Cortex of kidney (tissue), 1 donor: ENCODE measurements around the gene ADAM33.

Experiments used
- DNase-seq: peaks from one replicate; lab custom pipeline; 2025; lab: John Stamatoyannopoulos, UW

Gene ADAM33

GRCh38 chr20:3686867-3687321, 5.1 kb upstream of the ADAM33 start:
- DNase-seq = no peak

DNA sequence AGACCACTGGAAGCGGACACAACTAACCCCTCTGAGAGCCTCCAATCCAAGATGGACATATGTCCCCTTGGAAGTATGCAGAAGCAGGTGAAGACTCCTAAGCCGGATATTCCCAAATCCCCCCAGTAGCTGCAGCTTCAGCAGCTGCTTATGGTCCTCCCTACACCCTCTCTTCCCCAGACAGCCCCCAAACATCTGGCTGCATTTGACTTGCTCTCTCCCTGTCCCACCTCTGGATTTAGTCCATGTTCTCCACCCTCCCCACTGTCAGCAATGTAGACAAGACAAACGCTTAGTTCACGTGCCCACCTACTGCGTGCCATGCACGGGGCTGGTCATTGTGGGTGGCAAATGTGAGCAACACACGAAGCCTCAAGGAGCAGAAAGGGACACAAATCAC, 4.6 kb upstream of the ADAM33 start:
- DNase-seq = no peak

GRCh38 chr20:3685341-3685740, 3.5 kb upstream of the ADAM33 start:
- DNase-seq = no peak

GRCh38 chr20:3681352-3681930, 369 bp downstream of the ADAM33 start:
- no peak for DNase-seq

DNA sequence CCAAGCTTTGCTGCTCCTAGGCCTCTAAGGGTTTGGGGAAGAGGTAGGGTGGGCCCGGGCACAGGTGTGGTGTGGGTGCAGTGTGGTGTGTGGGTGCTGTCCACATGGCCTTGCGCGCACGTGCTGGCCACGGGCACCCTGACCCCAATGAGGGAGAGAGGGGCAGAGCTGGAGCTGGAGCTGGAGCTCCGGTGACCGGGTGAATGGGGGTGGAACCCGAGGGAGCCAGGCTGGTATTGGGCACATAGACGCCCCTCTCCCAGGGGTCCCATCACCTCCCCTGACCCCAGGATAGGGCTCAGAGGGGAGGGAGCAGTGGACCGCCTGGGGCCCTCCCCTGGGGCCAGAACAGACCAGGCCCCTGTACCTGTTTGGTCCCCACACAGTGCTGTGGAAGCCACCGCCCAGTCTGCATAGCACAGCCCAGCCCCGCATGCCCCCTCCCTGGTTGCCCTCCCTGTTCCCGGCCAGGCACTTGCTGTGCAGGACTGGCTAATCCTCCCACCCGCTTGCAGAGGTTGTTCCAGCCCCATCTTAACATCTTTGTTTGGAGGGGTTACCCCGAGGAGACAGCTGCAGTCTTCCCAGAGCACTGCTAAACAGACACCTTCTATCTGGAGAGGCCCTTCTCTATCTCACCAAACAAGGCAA, 984 bp downstream of the ADAM33 start:
- no peak for DNase-seq

- DNase-seq = no peak
Observed at GRCh38 chr20:3679749-3680700, 1.8 kb downstream of the ADAM33 start.

DNA sequence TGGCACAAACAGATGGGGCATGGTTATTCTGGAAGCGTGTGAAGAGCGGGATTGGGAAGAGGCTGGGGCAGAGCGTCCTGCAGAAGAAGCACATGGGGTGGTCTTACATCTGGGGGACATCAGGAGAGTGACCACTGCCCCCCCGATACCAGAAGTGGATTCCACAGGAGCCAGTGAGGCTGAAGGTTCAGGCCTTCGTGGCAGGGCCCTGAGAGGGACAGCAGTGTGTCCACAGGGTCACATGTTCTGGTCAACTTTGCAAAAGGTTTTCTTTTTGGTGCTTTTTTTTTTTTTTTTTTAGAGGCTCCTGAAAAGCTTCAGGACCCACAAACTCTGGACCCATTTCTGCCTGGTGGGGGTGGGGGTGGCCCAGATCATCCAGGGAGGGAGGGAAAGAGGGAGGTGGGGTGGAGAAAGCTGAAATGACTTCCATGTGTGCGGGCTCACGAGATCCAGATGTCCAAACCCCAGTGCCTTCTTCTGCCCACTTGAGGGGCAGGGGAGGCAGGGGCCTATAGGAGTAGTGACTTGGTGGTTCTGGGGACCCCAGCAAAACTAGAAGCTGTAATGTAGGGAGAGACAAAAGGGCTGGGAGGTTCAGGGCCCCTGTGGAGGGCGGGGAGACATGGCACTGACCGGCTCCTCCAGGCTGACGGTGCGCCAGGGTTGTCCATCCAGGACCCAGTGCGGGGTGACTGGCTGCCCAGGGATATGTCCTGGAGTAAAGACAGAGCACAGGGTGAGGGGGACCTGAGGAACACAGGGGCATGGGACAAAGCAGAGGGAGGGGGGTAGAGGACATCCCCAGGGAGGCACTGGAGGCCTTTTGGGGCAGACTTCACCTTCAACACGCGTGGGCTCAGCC, 2.7 kb downstream of the ADAM33 start:
- no peak for DNase-seq

GRCh38 chr20:3678198-3678597, 3.6 kb downstream of the ADAM33 start:
- no peak for DNase-seq

GRCh38 chr20:3677733-3678132, 4.1 kb downstream of the ADAM33 start:
- DNase-seq = no peak

DNA sequence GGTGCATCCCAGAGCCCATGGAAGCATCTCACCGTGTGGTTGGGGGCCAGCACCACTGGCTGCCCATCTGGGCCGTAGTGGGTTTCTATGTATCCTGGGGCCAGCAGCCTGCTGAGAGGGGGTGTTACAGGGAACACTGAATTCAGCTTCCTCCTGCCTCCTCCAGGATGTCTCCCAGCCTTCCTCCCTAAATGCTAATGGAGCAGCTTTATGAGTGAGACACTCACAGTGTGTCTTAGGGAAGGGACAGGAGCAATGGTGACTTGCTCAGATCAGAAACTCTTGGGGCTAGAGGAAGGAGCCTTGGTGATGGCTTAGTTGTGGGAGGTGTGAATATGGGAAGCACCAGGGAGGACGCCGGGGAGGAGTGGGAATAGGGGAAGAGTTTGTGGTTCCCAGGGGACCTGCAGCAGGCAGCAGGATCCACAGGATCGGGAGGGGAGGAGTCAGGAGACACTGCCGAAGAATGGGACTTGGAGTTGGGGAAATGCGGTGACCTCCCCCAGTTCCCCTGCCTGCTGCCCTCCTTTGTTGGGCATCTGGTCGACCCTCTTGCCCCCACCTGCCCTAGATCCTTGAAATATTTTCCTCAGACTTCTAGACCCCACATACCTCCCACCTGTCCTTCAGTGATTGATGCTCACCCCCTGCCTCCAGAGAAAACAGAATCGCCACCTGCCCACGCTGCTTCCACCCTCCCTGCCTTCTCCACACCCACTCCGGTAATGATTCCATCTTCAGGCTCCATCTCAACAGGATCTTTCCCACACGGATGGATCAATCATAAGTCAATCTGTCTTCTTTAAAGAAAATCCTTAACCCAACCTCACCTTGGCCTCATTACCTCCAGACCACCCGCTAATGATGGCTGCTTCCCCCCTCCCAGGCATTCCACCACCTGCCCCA, 6.6 kb downstream of the ADAM33 start:
- DNase-seq = no peak

DNA sequence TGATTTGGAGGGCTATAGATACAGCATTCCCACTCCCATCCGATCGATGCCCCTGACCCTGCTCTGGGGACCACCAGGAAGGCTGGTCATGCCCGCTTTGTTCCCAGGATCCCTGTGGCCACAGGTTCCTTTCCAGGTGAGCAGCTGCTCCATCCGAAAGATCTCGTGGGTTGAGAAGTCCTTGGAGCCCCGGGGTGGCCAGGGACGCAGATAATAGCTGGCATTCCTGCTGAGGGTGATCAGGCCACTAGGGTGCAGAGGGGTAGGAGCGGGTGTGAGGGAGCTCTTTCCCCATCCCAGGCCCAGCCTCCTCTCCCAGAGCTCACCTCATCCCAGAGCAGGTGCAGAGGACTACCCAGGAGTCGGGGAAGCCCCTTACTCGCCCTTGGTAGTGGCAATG, 7.4 kb downstream of the ADAM33 start:
- no peak for DNase-seq

DNA sequence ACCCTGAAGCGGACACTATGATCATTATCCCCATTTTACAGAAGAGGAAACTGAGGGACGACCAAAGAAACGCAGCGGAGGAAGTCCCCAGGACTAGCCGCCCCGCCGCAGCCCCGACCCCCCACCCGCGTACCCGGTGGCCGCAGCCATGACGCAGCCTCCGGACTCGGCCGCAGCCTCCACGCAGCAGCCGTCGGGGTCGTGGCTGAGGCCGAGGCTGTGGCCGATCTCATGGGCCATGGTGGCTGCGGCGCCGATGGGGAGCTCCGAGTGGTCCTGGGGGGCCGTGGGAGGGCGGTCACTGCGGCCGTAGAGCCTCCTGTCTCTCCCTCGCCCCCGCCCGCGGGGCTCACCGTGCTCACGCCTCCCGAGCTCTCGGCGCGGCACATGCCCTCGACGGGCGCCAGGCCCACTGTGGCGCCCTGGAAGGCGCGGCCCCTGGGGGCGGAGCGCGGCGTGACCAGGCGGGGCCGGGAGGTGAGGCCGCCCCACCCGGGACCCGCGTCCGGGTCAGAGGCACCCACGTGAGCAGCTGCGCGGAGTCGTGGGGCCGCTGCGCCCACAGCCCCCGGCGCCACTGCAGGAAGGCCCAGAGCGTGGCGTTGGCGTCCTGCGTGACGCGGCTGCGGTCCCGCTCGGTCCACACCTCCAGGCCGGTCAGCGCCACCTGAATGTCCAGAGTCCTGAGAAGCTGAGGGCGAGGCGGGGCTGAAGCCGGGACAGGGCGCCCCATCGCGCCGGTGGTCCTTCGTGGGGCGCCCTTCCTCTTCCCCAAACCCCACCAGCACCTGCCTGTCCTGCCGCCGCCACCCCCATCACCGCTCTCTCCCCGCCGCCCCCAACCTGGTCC, 8.4 kb downstream of the ADAM33 start:
- no peak for DNase-seq

DNA sequence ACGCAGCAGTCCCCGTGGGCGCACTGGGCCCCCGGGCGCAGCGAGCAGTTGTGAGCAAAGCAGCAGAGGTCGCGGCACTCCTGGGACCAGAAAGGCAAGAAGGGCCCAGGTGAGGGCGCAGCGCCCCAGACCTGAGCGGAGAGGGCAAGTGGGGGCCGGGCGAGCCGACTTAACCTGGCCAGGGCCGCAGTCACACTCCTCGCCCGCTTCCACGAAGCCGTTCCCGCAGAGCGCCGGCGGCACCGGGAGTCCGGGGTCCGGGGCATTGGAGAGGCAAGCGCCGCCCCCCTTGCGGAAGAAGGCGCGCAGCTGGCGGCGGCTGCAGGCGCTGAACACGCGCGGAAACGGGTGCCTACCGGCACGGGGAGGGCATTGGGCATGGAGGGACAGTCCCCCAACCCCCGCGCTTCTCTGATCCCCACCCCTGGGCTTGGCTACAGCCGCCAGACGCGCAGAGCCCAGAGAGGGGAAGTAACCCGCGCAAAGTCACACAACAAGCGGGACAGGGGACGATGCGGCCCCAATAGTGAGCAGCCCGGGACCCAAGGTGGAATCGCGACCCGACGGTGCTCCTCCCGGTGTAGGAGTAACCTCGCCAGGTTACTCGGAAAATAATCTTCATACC, 9.2 kb downstream of the ADAM33 start:
- no peak for DNase-seq

GRCh38 chr20:3671986-3672546, 9.7 kb downstream of the ADAM33 start:
- no peak for DNase-seq

GRCh38 chr20:3670945-3671344, 10.9 kb downstream of the ADAM33 start:
- DNase-seq = no peak

DNA sequence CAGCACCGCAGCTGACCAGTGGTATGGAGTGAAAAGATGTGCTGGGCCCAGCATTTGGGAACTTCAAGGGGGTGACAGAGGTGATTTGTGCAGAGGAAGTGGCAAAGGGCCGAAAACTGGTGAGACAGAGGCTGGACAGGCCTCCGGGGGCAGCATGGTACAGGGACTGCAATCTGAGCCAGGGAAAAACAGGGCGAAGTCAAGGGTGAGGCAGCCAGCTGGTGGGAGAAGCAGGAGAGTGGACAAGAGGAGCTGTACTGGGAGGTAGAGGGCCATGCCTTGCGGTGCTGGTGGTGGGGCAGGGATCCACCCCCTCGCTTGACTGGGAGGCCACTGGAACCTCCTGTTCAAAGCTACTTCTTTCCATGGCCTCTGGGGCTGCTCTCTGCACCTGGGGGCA, 11.3 kb downstream of the ADAM33 start:
- DNase-seq = no peak

DNA sequence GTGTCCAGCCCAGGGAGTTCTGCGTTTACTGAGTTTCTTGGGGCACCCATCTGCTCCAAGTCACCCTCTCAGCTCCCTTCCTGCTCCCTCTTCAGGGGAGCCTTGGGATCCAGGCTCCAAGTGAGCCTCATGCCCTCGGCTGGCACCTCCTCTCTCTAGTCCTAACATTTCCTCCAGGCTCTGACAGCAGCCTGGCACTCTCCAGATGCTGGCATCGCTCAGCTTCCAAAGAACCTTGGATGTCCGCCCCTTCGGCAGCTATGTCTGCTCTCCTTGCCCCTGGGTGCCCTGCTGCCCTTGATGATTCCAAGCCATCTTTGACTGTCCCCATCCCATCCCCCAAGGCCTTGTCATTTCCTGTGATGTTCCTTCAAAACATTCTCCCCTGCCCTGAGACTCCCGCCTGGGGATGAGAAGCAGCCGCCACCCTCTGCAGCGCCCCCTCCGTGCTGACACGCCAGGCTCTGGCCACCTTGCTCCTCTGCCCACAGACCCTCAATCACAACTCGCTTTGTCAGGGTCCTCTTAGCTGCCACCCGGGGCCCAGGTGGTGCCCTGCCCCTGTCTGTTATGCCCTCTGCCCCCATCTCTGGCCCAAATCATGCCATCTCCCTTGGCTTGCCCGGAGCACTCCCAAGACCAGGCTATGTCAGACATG, 12.0 kb downstream of the ADAM33 start:
- no peak for DNase-seq

- no peak for DNase-seq
Observed at GRCh38 chr20:3667434-3668037, 14.3 kb downstream of the ADAM33 start.
